Loucy (cell line): ENCODE data around the gene LRRFIP1.
A peak's percentile ranks its signal among the peaks of the same experiment; 100 is the strongest.

Experiments used
- H2AFZ ChIP-seq: fragments of 200-600 bp; sonication (generic); 2 replicates; pipeline ENCODE4 v1.6.0; 2016; ENCODE audit warnings: antibody characterized with exemption, mild to moderate bottlenecking, low read length, moderate library complexity
- H3F3A ChIP-seq: fragments of 200-600 bp; 2 replicates; pipeline ENCODE4 v1.6.0; 2016; ENCODE audit warnings: antibody characterized with exemption, low read depth, mild to moderate bottlenecking
- H3K27me3 ChIP-seq: fragments of 200-600 bp; sonication (generic); 2 replicates; pipeline ENCODE4 v1.6.1; 2014; ENCODE audit warnings: low read length, mild to moderate bottlenecking; ENCODE audit not compliant: insufficient read depth, poor library complexity, severe bottlenecking
- H3K36me3 ChIP-seq: fragments of 200-600 bp; sonication (generic); 2 replicates; pipeline ENCODE4 v1.6.1; 2016; ENCODE audit warnings: low read length; ENCODE audit not compliant: insufficient read depth
- H3K4me1 ChIP-seq: fragments of 200-600 bp; sonication (generic); 2 replicates; pipeline ENCODE4 v1.5.1; 2014; ENCODE audit warnings: low read length, mild to moderate bottlenecking; ENCODE audit not compliant: insufficient read depth, poor library complexity, severe bottlenecking
- H3K4me2 ChIP-seq: fragments of 200-600 bp; sonication (generic); 2 replicates; pipeline ENCODE4 v1.6.0; 2014; ENCODE audit warnings: antibody characterized with exemption, low read length, low read depth, mild to moderate bottlenecking; ENCODE audit not compliant: poor library complexity, severe bottlenecking
- H3K4me3 ChIP-seq: fragments of 200-600 bp; sonication (generic); 2 replicates; pipeline ENCODE4 v1.5.1; 2014; ENCODE audit warnings: low read length, mild to moderate bottlenecking, mixed read lengths; ENCODE audit not compliant: poor library complexity, severe bottlenecking
- H3K79me2 ChIP-seq: fragments of 200-600 bp; sonication (generic); 2 replicates; pipeline ENCODE4 v1.6.1; 2014; ENCODE audit warnings: low read length; ENCODE audit not compliant: insufficient read depth
- H3K9ac ChIP-seq: fragments of 200-600 bp; sonication (generic); 2 replicates; pipeline ENCODE4 v1.6.0; 2014; ENCODE audit warnings: mild to moderate bottlenecking, low read depth, low read length, moderate library complexity; ENCODE audit not compliant: poor library complexity, severe bottlenecking
- H3K9me2 ChIP-seq: fragments of 200-600 bp; sonication (generic); replicated peaks from 2 replicates; pipeline ENCODE4 v1.6.1; 2016; ENCODE audit warnings: low read depth, low read length, mixed read lengths
- H3K9me3 ChIP-seq: fragments of 200-600 bp; sonication (generic); 2 replicates; pipeline ENCODE4 v1.6.1; 2014; ENCODE audit warnings: mild to moderate bottlenecking, antibody characterized with exemption, low read length, low read depth; ENCODE audit not compliant: insufficient read depth
- H4K20me1 ChIP-seq: fragments of 200-600 bp; sonication (generic); 2 replicates; pipeline ENCODE4 v1.6.0; 2014; ENCODE audit warnings: antibody characterized with exemption, low read length, mild to moderate bottlenecking; ENCODE audit not compliant: insufficient read depth, poor library complexity, severe bottlenecking
- EZH2phosphoT487 ChIP-seq: fragments of 200-600 bp; IDR thresholded peaks from 2 replicates; pipeline ENCODE4 v1.6.1; 2018; ENCODE audit warnings: antibody characterized with exemption, mild to moderate bottlenecking, moderate library complexity, borderline replicate concordance
- TF ChIP-seq, protein P1 (sequence below): fragments of 200-600 bp; sonication (generic); conservative IDR thresholded peaks from 2 replicates; pipeline ENCODE4 v1.5.1; 2014; ENCODE audit warnings: mild to moderate bottlenecking, antibody characterized with exemption, low read length

The LRRFIP1 gene

DNA sequence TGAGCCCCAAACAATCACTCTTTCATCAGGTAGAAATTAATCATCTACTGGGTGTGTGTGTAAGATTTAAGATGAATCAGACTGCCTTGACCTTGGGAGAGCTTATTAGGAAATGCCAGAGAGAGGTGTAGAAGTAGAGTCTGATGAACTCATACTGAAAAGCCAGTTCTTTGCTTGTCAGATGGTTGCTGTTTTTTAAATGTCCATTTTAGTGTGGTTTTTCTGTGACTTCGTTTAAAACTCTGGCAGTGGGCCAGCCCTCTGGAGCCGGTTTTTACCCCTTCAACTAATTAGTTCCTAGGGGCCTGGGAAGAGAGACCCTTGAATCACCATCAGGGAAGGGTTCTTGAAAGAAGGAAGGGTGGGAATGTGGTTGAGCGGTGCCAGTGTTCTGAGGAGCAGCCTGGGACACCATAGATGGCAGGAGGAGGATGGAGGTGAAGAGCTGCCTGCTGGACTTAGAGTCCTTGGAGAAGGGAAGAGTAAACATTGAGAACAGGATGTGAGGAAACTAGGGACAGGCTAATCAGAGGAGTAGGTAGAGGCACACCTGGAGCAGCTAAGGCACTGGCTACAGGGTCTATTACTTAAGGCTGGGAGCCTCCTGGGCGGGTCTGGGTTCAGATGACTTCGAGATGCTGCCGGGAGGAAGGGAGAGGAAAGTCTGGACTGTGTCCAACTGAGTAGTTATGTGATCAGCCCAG lies 66.1 kb downstream of the LRRFIP1 start:
- no peaks in the 10 kb centered on the region for H3K9me2 ChIP-seq
- peaks cover 44% of the 10 kb centered on the region for H4K20me1 ChIP-seq
- no peak overlapping the region for H2AFZ ChIP-seq
- H3K4me1 ChIP-seq = peaks cover 75% of the 10 kb centered on the region
- peak overlapping the region; percentile 95 for H3K4me2 ChIP-seq
- H3K27me3 ChIP-seq = no peaks in the 10 kb centered on the region
- H3K9me3 ChIP-seq = no peaks in the 10 kb centered on the region
- peaks cover 13% of the 10 kb centered on the region for H3F3A ChIP-seq
- H3K79me2 ChIP-seq = peaks cover 68% of the 10 kb centered on the region
- H3K9ac ChIP-seq = peak overlapping the region; percentile 98
- TF ChIP-seq EZH2phosphoT487 = no peak
- no peaks in the 10 kb centered on the region for H3K36me3 ChIP-seq
- H3K4me3 ChIP-seq = peak overlapping the region; percentile 83

DNA sequence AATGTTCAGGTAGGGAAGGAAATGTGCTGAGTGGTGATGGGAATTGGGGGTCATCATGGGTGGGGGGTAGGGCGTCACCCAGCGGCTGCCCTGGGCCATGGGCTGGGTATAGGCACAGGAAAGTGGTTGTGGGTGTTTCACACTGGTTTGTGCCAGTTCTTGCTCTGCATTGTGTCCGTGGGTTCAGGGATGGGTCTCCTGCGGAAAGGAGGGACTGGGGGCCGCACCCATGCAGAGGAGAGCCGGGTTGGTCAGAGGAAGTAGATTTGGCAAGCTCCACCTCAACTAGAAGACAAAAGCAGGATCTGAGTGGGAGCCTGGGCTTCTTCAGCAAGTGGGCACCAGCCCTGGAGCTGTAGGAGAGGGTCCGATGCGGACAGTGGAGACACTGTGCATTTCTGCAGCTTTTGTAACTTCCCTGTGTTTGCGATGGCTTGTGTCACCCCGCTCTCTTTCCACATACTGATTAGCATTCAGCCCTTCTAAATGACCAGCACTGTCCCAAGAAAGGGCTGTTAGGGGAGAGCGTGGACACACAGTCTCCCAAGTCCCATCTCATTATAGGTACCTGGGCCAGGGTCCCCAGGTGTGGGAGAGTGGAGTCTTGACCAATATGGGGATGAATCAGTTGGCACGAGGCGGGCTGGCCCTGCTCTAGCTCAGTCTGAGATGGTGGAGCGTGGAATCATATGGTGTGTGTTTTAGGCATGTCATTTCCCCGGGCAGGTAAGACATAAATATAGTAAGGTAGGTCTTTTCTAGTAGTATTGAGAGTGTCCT lies 67.2 kb downstream of the LRRFIP1 start:
- Histone ChIP-seq H3F3A (peaks cover 13% of the 10 kb centered on the region), H4K20me1 (peaks cover 55% of the 10 kb centered on the region), H3K9me3 (no peaks in the 10 kb centered on the region), H3K4me1 (peaks cover 70% of the 10 kb centered on the region), H3K9me2 (no peaks in the 10 kb centered on the region), H3K79me2 (peaks cover 79% of the 10 kb centered on the region), H3K9ac (peak overlapping the region; percentile 98), H3K36me3 (no peaks in the 10 kb centered on the region), H3K4me3 (peak overlapping the region; percentile 83), H2AFZ (no peak overlapping the region), H3K27me3 (no peaks in the 10 kb centered on the region), H3K4me2 (peak overlapping the region; percentile 95)
- TF ChIP-seq, protein P1, sequence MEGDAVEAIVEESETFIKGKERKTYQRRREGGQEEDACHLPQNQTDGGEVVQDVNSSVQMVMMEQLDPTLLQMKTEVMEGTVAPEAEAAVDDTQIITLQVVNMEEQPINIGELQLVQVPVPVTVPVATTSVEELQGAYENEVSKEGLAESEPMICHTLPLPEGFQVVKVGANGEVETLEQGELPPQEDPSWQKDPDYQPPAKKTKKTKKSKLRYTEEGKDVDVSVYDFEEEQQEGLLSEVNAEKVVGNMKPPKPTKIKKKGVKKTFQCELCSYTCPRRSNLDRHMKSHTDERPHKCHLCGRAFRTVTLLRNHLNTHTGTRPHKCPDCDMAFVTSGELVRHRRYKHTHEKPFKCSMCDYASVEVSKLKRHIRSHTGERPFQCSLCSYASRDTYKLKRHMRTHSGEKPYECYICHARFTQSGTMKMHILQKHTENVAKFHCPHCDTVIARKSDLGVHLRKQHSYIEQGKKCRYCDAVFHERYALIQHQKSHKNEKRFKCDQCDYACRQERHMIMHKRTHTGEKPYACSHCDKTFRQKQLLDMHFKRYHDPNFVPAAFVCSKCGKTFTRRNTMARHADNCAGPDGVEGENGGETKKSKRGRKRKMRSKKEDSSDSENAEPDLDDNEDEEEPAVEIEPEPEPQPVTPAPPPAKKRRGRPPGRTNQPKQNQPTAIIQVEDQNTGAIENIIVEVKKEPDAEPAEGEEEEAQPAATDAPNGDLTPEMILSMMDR = peak; percentile 66
- TF ChIP-seq EZH2phosphoT487 = no peak

DNA sequence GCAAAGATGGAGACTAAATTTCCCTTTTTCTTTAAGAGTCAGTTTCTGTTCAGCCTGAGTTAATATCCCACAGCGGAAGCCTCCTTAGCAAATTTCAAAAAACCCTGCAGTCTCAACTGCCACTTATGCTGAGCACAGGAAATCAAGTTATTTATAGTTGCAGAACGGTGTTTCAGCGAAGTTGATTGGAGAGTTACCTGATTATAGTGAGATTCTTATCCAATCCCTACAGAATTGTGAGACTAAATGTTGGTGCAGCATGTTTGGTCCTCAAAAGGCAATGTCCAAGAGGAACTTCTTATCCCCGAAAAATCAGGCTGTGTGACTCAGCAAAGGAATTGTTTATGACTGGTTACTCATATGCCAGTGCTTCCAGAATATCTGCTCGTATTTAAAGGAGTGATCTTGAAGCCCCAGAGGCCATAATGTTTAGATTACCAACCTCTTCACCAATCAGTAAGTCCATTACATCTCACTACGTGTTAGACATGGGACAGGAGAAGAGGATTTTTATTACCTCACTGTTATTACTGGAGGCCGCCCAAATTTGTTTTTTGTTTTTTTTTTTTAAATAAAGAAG lies 67.9 kb downstream of the LRRFIP1 start:
- H2AFZ ChIP-seq = no peak overlapping the region
- H3K27me3 ChIP-seq = no peaks in the 10 kb centered on the region
- peak overlapping the region; percentile 95 for H3K4me2 ChIP-seq
- H3K36me3 ChIP-seq = no peaks in the 10 kb centered on the region
- H3K9me3 ChIP-seq = no peaks in the 10 kb centered on the region
- peaks cover 71% of the 10 kb centered on the region for H3K4me1 ChIP-seq
- peaks cover 62% of the 10 kb centered on the region for H4K20me1 ChIP-seq
- peaks cover 13% of the 10 kb centered on the region for H3F3A ChIP-seq
- H3K9me2 ChIP-seq = no peaks in the 10 kb centered on the region
- TF ChIP-seq, protein P1 = no peak
- no peak for TF ChIP-seq EZH2phosphoT487
- H3K4me3 ChIP-seq = peak overlapping the region; percentile 83
- H3K9ac ChIP-seq = peak overlapping the region; percentile 98
- peaks cover 86% of the 10 kb centered on the region for H3K79me2 ChIP-seq
